HG02588 (cell line): ENCODE data around the gene WNT3.

Experiments used
- ATAC-seq: cut with Tn5 transposase; IDR thresholded peaks from one replicate; pipeline ENCODE4 v1.9.1; 2021; ENCODE audit warnings: mild to moderate bottlenecking, moderate library complexity; ENCODE audit not compliant: unreplicated experiment

The WNT3 gene

DNA sequence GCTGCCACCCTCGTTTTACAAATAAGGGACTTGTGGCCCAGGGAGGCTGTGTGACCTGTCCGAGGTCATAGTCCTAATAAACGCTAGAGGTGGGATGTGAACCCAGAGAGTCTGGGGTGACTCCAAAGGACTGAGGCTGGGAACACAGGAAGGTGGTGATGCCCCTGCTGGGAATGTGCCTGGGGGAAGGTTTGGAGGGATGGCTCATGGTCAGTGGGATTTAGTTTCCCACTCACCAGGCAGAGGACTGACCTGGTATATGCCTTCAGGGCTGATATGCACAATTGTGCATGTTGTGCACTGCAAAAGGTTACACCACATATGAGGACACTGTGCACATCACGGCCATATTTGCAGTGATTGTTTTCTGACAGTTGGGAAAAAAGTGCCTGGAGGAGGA is 19.0 kb upstream of the WNT3 start:
- no peak for ATAC-seq

DNA sequence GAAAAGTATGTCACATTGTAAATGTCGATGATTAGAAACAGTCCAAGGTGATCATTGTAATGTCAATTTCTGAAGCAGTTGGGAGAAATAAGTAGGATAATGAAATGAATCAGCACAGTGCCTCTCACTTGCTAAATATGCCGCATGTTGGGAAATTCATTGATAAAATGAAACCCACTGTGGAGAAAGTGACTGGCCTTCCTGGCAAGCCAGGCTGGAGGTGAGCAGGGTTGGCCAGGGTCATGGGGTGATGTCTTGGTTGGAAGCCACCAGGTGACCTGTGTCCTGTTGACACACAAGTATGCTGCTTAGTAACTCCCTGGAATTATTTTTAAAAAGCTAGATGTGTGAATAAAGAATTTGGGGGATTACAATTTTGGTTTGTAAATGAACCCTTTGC is 18.0 kb upstream of the WNT3 start:
- no peak for ATAC-seq

DNA sequence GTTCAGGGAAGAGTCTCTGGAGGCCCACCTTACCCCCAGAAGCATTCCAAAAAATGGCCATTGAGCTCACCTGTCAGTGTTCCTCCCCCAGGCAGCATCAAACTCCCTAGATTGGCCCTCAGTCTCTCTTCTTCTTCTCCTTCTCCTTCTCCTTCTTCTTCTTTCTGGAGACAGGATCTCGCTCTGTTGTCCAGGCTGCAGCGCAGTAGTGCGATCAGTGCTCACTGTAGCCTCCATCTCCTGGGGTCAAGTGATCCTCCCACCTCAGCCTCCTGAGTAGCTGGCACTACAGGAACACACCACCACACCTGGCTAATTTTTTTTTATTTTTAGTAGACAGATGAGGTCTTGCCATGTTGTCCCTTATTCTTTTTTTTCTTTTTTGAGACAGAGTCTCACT is 16.4 kb upstream of the WNT3 start:
- no peak for ATAC-seq

DNA sequence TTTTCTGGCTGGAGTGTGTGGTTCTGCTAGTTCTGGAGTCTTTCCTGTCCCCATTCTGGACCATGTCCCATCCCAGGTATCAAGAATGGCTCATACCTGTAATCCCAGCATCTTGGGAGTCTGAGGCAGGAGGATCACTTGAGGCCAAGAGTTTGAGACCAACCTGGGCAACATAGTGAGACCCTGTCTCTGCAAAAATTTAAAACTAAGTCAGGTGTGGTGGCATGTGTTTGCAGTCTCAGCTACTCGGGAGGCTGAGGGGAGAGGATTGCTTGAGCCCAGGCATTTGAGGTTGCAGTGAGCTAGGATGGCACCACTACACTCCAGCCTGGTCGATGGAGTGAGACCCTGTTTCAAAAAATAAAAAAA is 15.3 kb upstream of the WNT3 start:
- ATAC-seq = no peak

DNA sequence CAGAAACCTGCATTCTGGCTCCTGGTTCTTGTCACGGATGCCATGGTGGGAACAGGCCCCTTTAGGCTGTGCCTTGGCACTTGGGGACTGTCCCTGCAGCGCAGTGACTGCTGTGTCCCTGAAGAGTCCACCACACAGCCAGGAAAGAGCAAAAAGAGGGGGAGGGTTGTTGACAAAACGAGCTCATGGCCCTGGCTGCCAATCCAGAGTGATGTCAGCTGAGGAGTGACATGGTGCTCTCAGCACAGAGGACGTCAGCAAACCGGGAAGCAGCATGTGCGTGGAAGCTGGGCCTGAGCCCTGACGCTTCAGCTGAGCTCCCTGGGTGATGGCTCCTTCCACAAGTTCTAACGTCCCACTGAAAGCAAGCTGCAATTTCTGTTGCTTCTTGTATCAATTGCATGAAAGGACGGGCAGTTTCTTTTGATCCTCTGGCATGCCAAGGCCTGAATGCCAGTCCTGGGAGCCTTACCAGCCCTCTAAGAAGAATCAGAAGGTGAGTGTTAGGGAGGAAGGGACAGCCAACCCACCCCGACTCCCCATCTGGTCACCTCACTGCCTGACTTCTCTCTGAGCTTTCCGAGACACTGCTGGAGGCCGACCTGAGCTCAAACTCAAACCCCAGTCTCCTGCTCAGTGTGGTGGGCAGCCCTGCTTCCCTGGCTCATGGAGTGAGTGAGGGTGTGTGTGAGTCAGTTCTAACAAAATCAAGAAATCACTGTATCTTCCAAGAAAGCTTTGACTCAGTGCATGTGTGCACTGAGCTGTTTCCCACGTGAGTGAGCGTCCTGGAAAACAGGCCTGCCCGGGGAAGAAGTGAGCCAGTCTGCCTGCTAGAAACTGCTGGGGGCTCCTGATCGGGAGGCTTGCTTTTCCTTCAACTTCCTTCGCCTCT is 14.7 kb upstream of the WNT3 start:
- no peak for ATAC-seq

DNA sequence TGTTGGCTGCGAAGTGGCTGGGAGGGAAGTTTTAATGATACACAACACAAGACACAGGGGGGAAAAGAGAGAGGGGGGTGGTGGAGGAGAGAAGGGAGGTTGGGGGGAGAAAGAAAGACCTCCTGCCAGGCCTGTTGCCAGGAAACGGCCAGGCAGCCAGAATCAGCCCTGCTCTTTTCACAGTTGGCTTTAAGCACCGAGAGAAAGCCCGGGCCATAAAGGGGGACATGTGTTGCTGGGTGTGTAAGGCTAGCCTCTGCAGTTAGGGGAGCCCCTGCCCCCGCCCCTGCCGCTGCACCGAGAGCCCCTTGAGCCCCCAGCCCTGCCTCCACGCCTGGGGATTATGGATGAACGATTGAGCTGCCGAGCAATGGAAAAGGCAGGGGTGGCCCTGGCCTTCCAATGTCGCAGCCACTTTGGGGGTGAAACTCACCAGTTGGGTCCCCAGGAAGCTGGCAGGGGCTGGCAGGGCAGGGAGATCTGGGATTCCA is 13.9 kb upstream of the WNT3 start:
- no peak for ATAC-seq

DNA sequence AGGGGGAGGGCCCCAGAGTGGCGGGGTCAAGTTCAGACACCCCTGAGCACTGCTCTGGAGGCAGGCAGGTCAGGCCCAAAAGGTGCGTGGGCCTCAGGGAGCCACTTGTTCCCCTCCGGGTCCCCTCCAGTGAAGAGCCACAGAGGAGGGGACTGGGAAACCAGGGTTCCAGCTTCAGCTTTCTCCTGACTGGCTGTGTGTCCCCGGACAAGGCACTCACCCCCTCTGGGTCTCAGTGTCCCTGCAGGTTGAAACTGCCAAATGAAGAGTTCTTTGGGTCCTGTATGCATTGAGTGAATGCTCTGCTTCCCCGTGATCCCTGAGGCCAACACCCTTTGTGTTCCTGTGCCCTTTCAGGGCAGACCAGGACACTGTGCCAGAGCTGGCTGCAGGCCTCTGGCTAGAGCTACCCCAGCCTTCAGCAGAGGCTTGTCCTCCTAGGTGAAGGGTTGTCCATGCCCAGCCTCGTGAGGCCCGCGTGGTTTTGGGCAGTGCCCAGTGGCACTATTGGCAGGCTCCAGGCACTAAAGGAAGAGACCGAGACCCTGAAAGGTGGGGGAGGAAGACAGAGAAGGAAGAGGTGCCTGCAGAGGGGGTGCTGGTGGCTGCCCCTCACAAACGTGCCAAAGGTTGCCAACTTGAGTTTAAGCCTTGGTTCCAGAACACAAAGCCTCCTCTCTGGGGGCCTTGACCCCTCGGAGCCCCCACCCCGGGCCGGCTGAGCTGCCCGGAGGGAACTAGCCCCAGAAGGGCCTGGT is 13.3 kb upstream of the WNT3 start:
- no peak for ATAC-seq

DNA sequence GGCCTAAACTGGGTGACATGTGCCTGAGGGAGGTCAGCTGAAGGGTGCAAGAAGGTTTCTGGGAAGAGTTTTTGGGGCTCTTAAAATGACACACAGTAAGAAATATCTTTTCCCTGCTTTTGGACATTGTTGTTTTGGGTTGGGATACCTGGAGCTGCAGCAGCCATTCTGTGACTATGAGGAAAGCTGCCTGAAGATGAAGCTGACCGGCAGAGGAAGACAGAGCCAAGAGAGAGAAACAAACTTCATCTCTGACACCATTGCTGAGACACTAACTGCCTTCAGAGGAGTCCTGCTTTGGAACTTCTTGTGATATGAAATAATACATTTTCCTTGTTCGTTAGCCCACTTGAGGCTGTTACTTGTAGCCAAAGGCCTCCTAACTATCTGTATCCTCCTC is 8.8 kb upstream of the WNT3 start:
- ATAC-seq = no peak

DNA sequence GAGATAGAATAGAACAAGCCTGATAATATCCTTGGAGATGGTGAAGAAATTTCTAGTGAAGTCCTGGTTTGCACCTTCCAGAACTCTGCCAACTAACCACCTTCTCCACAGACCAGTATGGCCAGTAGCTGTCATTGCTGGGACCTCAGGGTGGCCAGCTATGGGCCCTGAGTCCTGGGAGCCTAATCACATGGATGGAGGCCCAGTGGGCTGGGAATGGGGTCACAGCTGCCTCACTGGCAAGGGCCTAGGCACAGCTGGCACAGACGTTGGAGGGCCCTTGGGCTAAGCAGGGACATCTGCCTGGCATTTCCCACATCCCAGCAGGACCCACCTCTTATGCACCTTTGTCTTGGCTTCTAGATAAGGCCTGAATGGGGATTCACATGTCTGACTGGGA is 7.6 kb upstream of the WNT3 start:
- ATAC-seq = no peak

DNA sequence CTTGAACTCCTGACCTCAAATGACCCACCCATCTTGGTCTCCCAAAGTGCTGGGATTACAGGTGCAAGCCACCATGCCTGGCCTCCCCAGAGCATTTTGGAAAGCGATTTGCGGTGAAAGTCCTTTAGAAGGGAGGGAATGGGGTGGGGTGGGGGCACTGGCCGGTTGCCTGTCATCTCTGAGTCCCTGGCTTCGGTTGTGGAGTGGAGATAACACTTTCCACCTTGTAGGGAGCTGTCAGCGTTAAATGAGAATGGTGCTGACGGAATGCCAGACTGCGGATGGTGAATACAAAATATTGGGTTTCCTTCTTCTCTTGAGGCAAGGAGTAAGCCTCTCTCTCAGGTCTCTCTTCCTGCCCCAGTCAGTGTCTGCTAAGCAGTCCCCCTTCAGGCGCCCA is 5.2 kb upstream of the WNT3 start:
- no peak for ATAC-seq

DNA sequence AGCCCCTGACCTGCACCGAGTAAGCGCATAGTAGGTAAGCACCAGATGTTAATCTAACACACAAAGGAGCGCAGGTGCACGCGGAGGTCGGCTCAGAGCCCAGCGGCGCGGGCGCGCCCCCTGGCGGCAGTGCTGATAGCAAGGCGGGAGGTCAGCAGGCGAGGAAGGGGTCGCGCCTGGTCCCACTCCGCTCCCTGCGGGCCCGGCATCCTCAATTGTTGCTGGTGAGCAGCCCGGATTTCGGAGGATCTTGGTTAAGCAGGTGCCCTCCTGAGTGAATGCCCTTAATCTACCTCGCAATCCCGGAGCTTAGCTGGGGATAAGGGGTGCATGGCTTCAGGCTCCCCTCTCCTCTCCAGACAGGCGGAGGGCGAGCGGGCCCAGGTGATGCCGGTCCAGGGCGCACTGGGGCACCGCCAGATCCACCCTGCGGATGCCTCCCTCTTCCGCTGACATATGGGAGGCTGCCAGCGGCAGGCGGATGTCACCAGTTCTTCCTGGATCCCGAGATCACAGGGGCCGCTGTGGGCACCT is 4.0 kb upstream of the WNT3 start:
- ATAC-seq = no peak

DNA sequence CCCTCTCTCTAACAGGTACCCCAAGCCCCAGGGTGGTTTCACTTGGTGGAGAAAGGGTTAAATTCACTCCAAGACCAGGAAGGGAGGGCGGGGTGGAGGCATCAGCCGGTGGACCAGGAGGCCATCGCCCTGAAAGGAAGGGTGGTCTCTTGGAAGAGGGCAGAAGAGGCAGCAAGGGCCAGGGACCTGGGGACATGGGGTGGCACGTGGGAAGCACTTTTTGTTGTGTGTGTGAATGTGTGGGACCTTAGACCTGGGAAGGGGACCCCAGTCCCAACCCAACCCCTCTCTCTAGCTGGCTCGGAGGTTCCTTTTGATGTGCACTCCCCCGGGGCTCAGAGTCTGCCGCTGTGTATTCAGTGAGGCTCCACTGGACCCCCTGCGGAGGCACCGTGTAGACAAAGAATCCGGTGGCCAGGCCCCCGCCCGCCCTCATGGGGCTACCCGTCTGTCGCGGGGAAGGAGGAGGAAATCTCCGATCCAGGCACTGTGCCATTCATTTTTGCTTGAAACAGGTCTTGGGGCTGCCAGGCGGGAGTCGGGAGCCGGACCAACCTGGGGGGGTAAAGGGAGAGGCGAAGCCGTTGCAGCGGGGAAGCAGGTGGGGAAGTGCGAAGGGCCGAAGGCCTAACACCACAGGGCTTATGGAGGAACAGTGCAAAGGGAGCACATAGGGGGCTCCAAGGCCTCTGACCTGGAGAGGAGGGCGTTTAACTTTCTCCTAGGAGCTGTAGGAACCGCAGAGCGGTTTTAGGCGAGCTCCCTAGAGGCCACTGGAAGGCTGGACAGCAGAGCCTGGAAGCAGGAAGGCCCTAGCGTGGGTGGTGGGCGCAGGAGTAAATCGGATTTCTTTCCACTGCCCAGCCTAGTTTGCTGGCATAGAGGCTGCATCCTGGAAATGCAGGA is 3.2 kb upstream of the WNT3 start:
- ATAC-seq = no peak

DNA sequence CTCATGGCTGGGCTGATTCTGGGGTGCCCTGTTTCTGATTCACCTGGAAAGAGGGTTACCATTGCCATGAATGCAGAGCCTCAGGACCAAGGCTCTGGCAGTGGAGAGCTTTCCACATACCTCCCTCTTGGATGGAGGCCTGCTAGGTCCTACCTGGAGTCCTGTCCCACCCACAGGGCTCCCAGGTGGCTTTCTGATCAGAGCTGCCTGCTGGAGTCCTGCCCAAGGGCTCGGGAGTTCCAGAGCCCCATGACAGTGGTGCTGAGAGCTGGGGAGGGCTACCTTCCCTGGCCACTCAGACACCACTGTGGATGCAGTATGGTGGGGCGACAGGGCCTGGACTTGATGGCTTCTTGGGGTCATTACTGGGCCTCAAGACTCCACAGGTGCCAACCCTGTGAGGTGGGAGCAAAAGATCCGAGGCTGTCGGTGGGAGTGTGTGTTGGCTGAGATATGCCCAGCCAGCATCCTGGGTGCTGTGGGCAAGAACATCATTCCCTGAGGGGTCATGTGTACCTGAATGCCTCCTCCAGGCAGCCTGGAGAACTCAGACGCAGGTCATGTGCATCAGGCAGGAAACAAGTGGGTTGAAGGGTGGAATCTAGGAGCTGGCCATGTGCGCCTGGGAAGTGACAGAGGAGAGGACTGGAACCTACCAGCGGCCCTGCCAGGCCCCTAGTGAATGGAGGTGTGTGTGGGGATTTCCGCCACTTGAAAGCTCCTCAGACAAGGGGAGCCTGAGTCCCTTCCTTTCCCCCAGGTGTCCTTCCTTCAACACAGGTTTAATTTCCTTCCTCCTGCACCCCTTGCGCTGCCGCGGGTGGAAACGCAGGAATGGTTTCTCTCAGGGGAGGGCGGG is 2.3 kb upstream of the WNT3 start:
- no peak for ATAC-seq

DNA sequence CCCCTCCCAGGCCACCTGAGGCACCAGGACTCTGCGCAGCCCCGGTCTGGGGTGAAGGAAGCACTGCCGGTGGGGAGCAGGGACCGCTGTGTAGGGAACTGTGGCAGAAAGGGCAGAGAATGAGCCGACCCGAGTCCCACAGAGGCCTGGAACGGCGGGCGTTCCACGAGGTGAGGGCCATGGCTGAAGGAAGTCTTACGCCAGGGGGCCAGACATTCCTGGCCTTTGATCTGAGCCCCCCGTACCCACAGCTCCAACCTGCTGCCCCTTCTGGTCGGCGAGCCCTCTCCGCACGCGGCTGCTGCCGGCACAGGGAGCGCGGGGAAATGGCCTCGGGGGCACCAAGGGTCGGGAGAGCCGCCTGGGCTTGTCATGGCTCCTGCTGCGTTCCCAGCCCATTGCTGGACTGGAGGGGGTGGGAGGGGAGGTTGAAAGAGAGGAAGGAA is 1.4 kb upstream of the WNT3 start:
- no peak for ATAC-seq

DNA sequence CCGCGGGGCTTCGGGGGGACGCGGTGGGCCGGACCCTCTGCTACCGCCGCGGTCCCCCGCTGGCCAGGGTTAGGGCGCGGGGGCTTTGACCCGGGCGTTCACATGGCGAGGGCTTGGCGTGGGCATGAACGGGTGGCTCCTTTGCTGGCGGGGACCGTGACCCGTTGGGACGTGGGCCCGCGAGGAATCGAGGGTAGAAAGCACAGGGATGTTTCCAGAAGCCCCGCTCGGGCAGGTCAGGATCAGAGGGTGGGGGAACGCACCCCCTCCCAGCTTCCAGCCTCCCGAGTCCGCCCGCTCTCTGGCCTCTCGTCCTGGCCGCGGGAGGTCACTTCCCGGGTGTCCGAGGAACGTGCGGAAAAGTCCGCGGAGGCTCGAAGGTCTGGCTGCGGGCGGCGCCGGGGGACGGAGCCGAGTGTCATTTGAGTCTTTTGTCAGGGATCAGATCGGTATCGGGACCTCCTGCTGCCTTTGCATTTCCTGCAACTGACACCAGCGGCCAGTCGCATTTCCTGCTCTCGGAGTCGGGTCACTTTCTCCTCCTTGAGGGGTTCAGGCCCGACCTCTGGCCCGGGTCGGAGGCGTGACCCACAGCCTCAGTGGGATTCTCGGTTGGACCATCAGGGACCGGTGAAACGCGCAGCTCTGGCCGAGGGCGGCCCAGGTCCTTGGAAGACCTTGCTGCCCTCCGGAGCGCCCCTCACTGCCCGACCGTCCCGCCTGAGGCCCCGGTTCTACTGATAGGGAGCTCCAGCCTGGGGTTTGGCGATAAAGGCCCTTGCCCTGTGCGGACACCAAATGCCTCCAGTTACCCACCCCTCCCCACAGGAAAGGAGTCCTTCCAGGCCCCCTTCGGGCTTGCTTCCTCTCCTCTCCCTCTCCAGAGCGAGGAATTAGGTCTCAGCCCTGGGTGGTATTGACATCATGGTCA is 702 bp upstream of the WNT3 start:
- ATAC-seq = no peak

DNA sequence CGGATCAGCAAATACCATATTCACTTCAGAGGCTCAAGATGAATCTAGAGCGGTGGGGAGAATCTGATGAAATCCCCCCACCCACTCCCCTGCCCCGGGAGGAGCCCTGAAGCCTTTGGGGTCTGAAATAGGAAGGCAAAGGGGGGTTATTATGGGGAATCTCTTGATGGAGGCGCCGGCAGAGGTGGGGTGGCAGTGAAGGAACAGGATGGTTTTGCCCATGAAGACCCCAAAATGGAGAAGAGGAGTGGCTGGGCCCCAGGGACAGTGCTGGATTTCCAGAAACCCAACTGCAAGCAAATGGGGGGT is 637 bp downstream of the WNT3 start:
- ATAC-seq = no peak

DNA sequence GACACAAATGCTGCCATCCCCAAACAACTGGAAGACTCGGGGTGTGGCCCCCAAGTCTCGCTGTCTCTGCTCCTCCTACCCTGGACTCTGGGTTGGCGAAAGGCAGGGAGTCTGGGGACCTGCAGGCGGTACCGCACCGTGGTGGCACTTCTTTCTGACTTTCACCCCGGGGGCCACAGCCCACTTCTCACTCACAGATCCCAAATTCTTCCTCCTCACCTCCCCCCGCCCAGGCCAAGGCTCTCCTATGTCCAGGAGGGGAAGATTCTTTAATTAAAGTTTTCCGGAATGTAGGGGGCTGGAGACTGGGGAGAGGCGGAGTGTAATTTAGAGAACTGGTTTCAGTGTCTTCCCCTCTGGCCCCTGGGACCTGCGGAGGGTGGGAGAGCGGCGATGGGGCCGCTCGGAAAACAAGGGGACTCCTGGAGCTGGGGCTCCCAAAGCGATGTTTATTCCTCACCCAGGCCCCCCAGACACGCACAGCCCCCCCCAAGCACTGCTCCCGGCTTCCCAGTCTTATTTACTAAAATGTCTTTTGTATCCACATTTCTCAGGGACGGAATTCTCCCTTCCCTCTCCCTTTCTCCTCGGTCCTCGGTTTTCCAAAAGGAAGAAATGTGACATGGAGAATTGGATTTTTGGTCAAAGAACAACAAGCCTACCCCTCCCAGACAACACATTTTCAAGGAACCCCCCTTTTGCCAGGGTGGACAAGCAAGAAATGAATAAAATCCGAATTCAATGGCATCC is 1.2 kb downstream of the WNT3 start:
- ATAC-seq = no peak
